ENCODE measurements around the gene MYPOP. TPM values are rescaled to one million over a fixed set of nuclear protein-coding genes. Genes with fewer than 3 reads are reported as not detected.
A peak's percentile ranks its signal among the peaks of the same experiment; 100 is the strongest.

MYPOP gene
- polyA plus RNA-seq, 3 donors = 0.08 to 5.9 (median 0.39) TPM

- intact Hi-C loops (cut with micrococcal nuclease) = loop anchor here (2.0 to 10.0 kb wide), 5 partner anchors 40 to 993 kb away; partner anchors contain the start of genes AP2S1 (in 1 of the 2), CCDC61 (in 1 of the 2), FBXO46 (in 1 of the 2) and MEIOSIN (in 1 of the 2)
- Histone ChIP-seq H3K9me3 (replicated peaks in 1 of 2; ENCODE audit: control insufficient read depth in 1 of 2, insufficient read depth in 1 of 2, low read length in 2 of 2) (peaks cover 0 to 8% of the 10 kb centered on the region in 2 donors), H3K79me2 (ENCODE audit: insufficient read depth, low read length) (peaks cover 51% of the 10 kb centered on the region), H3K4me2 (replicated peaks; ENCODE audit: extremely low read depth, low read length, poor library complexity, severe bottlenecking) (peak overlapping the region; percentile 78), H3K27me3 (ENCODE audit: control insufficient read depth in 2 of 2, insufficient read depth in 2 of 2, low read length in 2 of 2) (peaks cover 21 to 35% of the 10 kb centered on the region in 2 donors), H4K20me1 (ENCODE audit: insufficient read depth, low read length) (peaks cover 38% of the 10 kb centered on the region), H3K4me1 (ENCODE audit: control insufficient read depth in 1 of 2, insufficient read depth in 2 of 2, low read length in 2 of 2) (peaks cover 27 to 37% of the 10 kb centered on the region in 2 donors), H2AFZ (ENCODE audit: insufficient read depth, low read depth, low read length, poor library complexity, severe bottlenecking) (peak overlapping the region; percentile 87), H3K9ac (ENCODE audit: insufficient read depth, low read length, poor library complexity, severe bottlenecking) (peak overlapping the region; percentile 90), H3K36me3 (replicated peaks in 1 of 2; ENCODE audit: control insufficient read depth in 1 of 2, insufficient read depth in 2 of 2, low read length in 2 of 2) (peaks cover 18 to 21% of the 10 kb centered on the region in 2 donors), H3K27ac (ENCODE audit: low read depth in 1 of 2, low read length in 2 of 2) (peak overlapping the region; percentile 94 to 97), H3K4me3 (replicated peaks in 1 of 3; ENCODE audit: low read depth in 2 of 3, low read length in 3 of 3) (peak overlapping the region; percentile 80 to 89 (median 86))
- TF ChIP-seq CTCF (IDR thresholded peaks at IDR 0.05) = no peak
- no peak for DNase-seq
- Mint-ChIP-seq H3K9me3 (peaks cover 0 to 20% (median 10%) of the 10 kb centered on the region in 7 donors), H3K27ac (peak overlapping the region; percentile 87 to 98 (median 97)), H3K27me3 (ENCODE audit: low read depth in 3 of 3) (peaks cover 34 to 43% (median 41%) of the 10 kb centered on the region in 3 donors), H3K4me3 (peak overlapping the region; percentile 88 to 92), H3K4me1 (peaks cover 30% of the 10 kb centered on the region), H3K36me3 (peaks cover 27 to 35% of the 10 kb centered on the region in 2 donors)
- WGBS (ENCODE audit: insufficient coverage) = 2% methylated on average over 10 of the region's 11 CpGs
Observed at GRCh38 chr19:45862271-45862563, 40.2 kb downstream of the MYPOP start.

GRCh38 chr19:45860359-45861259 is 41.8 kb downstream of the MYPOP start:
- H3K36me3 Mint-ChIP-seq = peaks cover 30 to 51% of the 10 kb centered on the region in 2 donors
- H4K20me1 ChIP-seq (ENCODE audit: insufficient read depth, low read length) = peaks cover 54% of the 10 kb centered on the region
- H3K27ac ChIP-seq (ENCODE audit: low read depth in 1 of 2, low read length in 2 of 2) = no peak overlapping the region
- intact Hi-C loops (cut with micrococcal nuclease) = loop anchor here (5.0 to 10.0 kb wide), 4 partner anchors 42 to 994 kb away; partner anchors contain the start of genes AP2S1 (in 1 of the 2), FBXO46 (in 1 of the 2), MEIOSIN (in 1 of the 2) and MYPOP (in 1 of the 2)
- H3K9me3 ChIP-seq (replicated peaks in 1 of 2; ENCODE audit: control insufficient read depth in 1 of 2, insufficient read depth in 1 of 2, low read length in 2 of 2) = peaks cover 0 to 8% of the 10 kb centered on the region in 2 donors
- H3K27me3 ChIP-seq (ENCODE audit: control insufficient read depth in 2 of 2, insufficient read depth in 2 of 2, low read length in 2 of 2) = peaks cover 19 to 23% of the 10 kb centered on the region in 2 donors
- H3K4me1 ChIP-seq (ENCODE audit: control insufficient read depth in 1 of 2, insufficient read depth in 2 of 2, low read length in 2 of 2) = peaks cover 27 to 37% of the 10 kb centered on the region in 2 donors
- no peak overlapping the region for H3K4me3 Mint-ChIP-seq
- H3K9ac ChIP-seq (ENCODE audit: insufficient read depth, low read length, poor library complexity, severe bottlenecking) = no peak overlapping the region
- no peak overlapping the region for H2AFZ ChIP-seq (ENCODE audit: insufficient read depth, low read depth, low read length, poor library complexity, severe bottlenecking)
- DNase-seq = no peak
- H3K27me3 Mint-ChIP-seq (ENCODE audit: low read depth in 3 of 3) = peaks cover 23 to 29% (median 25%) of the 10 kb centered on the region in 3 donors
- no peak overlapping the region for H3K4me3 ChIP-seq (replicated peaks in 1 of 3; ENCODE audit: low read depth in 2 of 3, low read length in 3 of 3)
- peaks cover 0 to 18% (median 9%) of the 10 kb centered on the region in 7 donors for H3K9me3 Mint-ChIP-seq
- H3K79me2 ChIP-seq (ENCODE audit: insufficient read depth, low read length) = peaks cover 62% of the 10 kb centered on the region
- peaks cover 30% of the 10 kb centered on the region for H3K4me1 Mint-ChIP-seq
- peak overlapping the region; percentile 15 for H3K4me2 ChIP-seq (replicated peaks; ENCODE audit: extremely low read depth, low read length, poor library complexity, severe bottlenecking)
- WGBS (ENCODE audit: insufficient coverage) = 97% methylated on average over 5 of the region's 15 CpGs
- H3K27ac Mint-ChIP-seq = peak overlapping the region in 5 of 7 donors; percentile 13 to 50 (median 19)
- H3K36me3 ChIP-seq (replicated peaks in 1 of 2; ENCODE audit: control insufficient read depth in 1 of 2, insufficient read depth in 2 of 2, low read length in 2 of 2) = peaks cover 23 to 36% of the 10 kb centered on the region in 2 donors
- TF ChIP-seq CTCF (IDR thresholded peaks at IDR 0.05) = no peak

Measured in CD14-positive monocyte (primary cell).